Testis (tissue), 3 donors: ENCODE measurements around the gene UBAC2. TPM values are rescaled to one million over a fixed set of nuclear protein-coding genes. Genes with fewer than 3 reads are reported as not detected.
A peak's percentile ranks its signal among the peaks of the same experiment; 100 is the strongest.

Source experiments
- DNase-seq: peaks from one replicate; pipeline ENCODE4 v3.0.0-alpha.2; 2019
- H3K27ac ChIP-seq, 2 donors: fragments of 200-600 bp; sonication (generic); one replicate each; pipeline ENCODE4 v1.5.1; 2019
- H3K27me3 ChIP-seq: fragments of 200-600 bp; sonication (generic); one replicate; pipeline ENCODE4 v1.5.1; 2019
- H3K36me3 ChIP-seq: fragments of 200-600 bp; sonication (generic); one replicate; pipeline ENCODE4 v1.5.1; 2017; ENCODE audit warnings: low read depth; ENCODE audit errors: missing control alignments
- H3K4me1 ChIP-seq: fragments of 200-600 bp; sonication (generic); one replicate; pipeline ENCODE4 v1.5.1; 2019
- H3K4me3 ChIP-seq, 2 donors: fragments of 200-600 bp; sonication (generic); one replicate each; pipeline ENCODE4 v1.5.1; 2017 to 2019
- H3K9me3 ChIP-seq: fragments of 200-600 bp; sonication (generic); one replicate; pipeline ENCODE4 v1.5.1; 2017
- POLR2A ChIP-seq: fragments of 450-650 bp; IDR thresholded peaks from one replicate; pipeline ENCODE4 v1.6.1; 2017; ENCODE audit warnings: antibody characterized with exemption, mild to moderate bottlenecking, moderate library complexity
- WGBS, 2 donors: methylation state at CpG; one replicate each; pipeline ENCODE4 v1.1.5; 2018; 5-methylcytosine and 5-hydroxymethylcytosine counted together
- intact Hi-C: fragments of 100-400 bp; cut with DNase I; formaldehyde crosslinking; loops from one replicate; pipeline ENCODE4 v1.15.1; 2023; ENCODE audit warnings: low total_unique reads
- polyA plus RNA-seq: library from polyadenylated mRNA; stranded (reverse); fragments of 350-450 nt; fragmentation: Illumina TruSeq; extraction: RNeasy Lipid Tissue Mini Kit (QIAGEN cat#74804); gene quantifications from one replicate; pipeline ENCODE4 v1.2.3, GENCODE V29; 2014; ENCODE audit warnings: low read depth, low replicate concordance; ENCODE audit not compliant: insufficient read depth
- total RNA-seq, 2 donors: library from RNA; depleted of rRNA; stranded (reverse); fragments of >200 nt; gene quantifications; one replicate each; pipeline ENCODE4 v1.2.3, GENCODE V29; 2016
- TF ChIP-seq, protein P1 (sequence below), 3 experiments: fragments of 450-650 bp in 2 of 3; fragments of 200-600 bp in 1 of 3; sonication (generic) in 1 of 3; IDR thresholded peaks; one replicate each; pipeline ENCODE4 v1.5.1; 2016 to 2019; ENCODE audit warnings: antibody characterized with exemption in 3 of 3, mild to moderate bottlenecking in 2 of 3, moderate library complexity in 1 of 3

UBAC2 gene
- total and polyA plus RNA-seq, 3 donors from 2014 or later, result 85.5 to 147 (median 93.0) TPM

DNA sequence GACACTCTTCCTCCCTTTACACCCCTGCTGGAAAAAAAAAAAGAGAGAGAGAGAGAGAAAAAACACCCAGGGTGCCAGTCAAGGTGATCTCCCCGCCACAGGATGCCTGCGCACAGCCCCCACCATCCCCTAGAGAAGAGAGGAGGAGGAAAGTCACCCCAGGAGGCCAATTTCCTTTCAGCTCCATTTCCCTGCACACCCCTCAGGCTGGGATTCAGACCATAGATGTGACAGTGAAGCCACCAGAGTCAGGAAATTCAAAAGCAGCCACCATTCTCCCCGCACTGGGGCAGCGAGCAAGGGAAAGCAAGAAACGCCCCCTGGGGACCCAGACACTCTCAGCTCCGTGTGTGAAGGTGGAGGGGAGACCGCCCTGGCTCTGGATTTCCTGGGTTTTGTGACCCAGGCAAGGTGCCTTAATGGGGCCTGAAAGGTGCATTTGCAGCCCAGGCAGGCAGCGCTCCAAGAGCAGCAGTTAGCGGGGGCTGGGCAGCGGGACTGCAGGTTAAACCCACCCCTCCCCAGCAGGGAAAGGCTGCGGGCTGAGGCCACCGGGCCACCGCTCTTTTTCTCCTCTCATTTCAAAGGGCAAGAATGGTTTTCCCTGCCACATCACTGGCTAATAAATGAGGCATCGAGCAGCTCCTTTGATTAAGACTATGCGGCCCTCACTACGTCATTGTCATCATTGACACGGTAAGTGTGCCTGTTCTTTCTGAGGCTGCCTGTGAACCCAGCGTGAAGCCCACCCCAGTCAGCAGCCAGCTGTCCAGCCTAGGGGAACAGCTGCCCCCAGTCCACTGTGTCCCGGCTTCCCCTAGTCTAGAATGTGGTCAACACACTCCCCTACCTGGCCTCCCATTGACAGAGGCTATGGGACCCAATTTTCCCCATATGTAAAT is 216.8 kb downstream of the UBAC2 start:
- WGBS, 2 donors, result 92 to 96% methylated on average over 12 to 19 of the region's 19 CpGs
- Histone ChIP-seq H3K36me3 (no peaks in the 10 kb centered on the region), H3K27ac (no peak overlapping the region), H3K27me3 (no peaks in the 10 kb centered on the region), H3K9me3 (no peaks in the 10 kb centered on the region), H3K4me1 (peaks cover 27% of the 10 kb centered on the region), H3K4me3 (no peak overlapping the region)
- TF ChIP-seq POLR2A, result no peak
- TF ChIP-seq, protein P1, sequence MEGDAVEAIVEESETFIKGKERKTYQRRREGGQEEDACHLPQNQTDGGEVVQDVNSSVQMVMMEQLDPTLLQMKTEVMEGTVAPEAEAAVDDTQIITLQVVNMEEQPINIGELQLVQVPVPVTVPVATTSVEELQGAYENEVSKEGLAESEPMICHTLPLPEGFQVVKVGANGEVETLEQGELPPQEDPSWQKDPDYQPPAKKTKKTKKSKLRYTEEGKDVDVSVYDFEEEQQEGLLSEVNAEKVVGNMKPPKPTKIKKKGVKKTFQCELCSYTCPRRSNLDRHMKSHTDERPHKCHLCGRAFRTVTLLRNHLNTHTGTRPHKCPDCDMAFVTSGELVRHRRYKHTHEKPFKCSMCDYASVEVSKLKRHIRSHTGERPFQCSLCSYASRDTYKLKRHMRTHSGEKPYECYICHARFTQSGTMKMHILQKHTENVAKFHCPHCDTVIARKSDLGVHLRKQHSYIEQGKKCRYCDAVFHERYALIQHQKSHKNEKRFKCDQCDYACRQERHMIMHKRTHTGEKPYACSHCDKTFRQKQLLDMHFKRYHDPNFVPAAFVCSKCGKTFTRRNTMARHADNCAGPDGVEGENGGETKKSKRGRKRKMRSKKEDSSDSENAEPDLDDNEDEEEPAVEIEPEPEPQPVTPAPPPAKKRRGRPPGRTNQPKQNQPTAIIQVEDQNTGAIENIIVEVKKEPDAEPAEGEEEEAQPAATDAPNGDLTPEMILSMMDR (IDR thresholded peaks at IDR 0.05), result no peak
- intact Hi-C loops, result no loop called here
- peak; percentile 12 for DNase-seq

DNA sequence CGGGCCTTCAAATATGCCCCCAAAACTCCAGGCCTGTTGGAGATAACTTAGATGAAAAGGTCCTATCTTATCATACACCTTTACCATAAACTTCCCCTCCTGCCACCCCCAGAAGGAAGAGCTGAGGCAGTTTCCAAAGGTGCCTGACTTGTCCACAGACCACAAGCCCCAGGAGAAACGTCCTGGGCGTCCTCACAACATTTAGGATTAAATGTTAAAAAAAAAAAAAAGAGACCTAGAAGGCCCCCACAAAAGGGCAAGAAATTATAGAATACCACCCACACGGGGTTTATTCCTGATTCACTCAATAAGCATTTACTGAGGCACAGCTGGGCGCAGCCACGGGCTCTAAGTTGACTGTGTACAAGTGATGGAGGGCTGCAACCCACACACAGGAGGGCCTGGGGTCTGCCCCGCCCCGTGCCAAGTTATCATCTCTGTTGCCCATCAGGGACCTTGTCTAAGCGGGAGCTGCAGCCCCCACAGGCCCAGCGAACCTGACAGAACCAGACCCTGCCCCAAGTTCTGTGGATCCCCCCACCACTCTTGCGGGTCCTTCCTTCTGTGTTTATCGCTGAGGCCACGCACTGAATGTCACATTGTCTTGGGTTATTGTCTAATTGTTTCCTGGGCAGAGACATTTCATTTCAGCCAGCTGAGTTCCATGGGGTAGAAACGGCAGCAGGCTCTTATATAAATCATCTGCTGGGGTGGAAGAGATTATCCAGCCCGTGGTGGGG is 217.6 kb downstream of the UBAC2 start:
- H3K27me3 ChIP-seq, result no peaks in the 10 kb centered on the region
- peaks cover 22% of the 10 kb centered on the region for H3K4me1 ChIP-seq
- TF ChIP-seq, protein P1 (IDR thresholded peaks at IDR 0.05), result no peak
- TF ChIP-seq POLR2A, result no peak
- intact Hi-C loops, result no loop called here
- H3K36me3 ChIP-seq, result no peaks in the 10 kb centered on the region
- WGBS, 2 donors, result 87 to 88% methylated on average over 14 to 15 of the region's 15 CpGs
- H3K4me3 ChIP-seq, result no peak overlapping the region
- DNase-seq, result peak; percentile 8
- H3K27ac ChIP-seq, result no peak overlapping the region
- no peaks in the 10 kb centered on the region for H3K9me3 ChIP-seq

DNA sequence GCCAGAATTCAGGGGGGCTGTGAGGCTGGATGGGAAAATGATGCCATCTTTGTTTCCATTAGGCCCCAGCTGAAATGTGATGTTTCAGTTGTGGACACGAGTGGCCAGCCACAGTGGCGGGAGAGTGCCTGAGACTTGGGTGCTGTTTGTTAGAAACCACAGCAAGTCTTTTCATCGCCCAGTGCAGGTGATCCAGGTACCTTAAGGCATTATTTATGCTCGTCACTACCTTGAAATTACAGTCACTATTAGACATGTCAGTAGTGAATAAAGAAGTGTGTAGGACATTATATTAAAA is 218.1 kb downstream of the UBAC2 start:
- no peaks in the 10 kb centered on the region for H3K9me3 ChIP-seq
- peak; percentile 6 for DNase-seq
- H3K27ac ChIP-seq, result no peak overlapping the region
- intact Hi-C loops, result no loop called here
- H3K27me3 ChIP-seq, result no peaks in the 10 kb centered on the region
- H3K4me3 ChIP-seq, result no peak overlapping the region
- TF ChIP-seq, protein P1 (IDR thresholded peaks at IDR 0.05), result no peak
- no peak for TF ChIP-seq POLR2A
- H3K4me1 ChIP-seq, result peaks cover 20% of the 10 kb centered on the region
- WGBS, 2 donors, result 95 to 96% methylated on average over 4 of the region's 4 CpGs
- H3K36me3 ChIP-seq, result no peaks in the 10 kb centered on the region

DNA sequence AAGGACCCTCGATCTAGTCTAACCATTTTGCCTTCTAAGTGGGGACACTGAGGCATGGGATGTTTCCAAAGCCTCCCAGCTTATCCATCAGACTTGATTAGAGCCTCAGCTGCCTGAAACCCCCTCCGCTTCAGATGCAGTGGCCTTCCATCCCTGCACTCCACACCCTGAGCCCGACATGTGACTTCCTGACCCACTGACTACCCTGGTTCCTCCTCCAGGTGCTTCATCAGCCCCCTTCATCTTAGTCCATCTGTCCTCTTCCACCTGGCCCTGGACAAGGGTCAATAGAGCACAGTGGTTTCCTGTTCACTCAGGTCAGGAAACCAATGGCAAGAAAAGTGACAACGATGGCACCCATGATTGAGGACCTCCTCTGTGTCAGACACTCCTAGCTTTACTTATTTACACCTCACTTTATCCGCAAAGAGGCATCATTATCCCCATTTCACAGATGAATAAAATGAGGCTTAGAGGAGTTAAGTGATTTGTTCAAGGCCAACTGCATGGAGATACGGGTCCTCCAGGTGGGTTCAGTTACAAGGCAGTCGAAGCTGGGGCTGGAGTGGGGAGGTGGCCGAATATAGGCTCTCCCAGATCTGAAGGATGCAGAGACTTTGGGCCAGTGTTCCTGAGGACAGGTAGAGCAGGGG is 219.1 kb downstream of the UBAC2 start:
- H3K4me1 ChIP-seq, result peaks cover 11% of the 10 kb centered on the region
- H3K27me3 ChIP-seq, result no peaks in the 10 kb centered on the region
- no peak overlapping the region for H3K27ac ChIP-seq
- TF ChIP-seq POLR2A, result no peak
- TF ChIP-seq, protein P1 (IDR thresholded peaks at IDR 0.05), result no peak
- no peaks in the 10 kb centered on the region for H3K9me3 ChIP-seq
- no peaks in the 10 kb centered on the region for H3K36me3 ChIP-seq
- intact Hi-C loops, result no loop called here
- no peak for DNase-seq
- no peak overlapping the region for H3K4me3 ChIP-seq
- WGBS, 2 donors, result 87 to 90% methylated on average over 8 of the region's 8 CpGs
